ENCODE measurements around the gene PTGDR.

DNA sequence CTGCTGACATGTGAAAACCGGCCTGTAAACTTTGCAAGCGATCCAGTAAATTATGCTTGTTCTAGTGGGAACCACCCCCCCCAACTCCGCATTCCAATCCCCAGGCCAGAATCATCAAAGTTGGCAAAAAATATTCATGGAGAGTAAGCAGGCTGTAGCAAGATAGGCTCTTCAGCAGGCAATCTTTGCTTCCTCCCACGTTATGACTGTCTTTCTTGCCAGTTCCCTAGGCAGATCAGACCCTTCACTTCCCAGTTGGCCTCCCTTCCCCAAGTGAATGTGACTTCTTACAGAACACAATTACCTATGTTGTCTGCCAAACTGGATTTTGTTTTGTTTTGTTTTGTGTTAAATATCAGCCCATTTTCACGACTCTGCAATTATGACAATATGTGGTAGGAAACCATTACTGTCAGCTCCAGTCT, 45.4 kb downstream of the PTGDR start:
- TF ChIP-seq, protein P1, sequence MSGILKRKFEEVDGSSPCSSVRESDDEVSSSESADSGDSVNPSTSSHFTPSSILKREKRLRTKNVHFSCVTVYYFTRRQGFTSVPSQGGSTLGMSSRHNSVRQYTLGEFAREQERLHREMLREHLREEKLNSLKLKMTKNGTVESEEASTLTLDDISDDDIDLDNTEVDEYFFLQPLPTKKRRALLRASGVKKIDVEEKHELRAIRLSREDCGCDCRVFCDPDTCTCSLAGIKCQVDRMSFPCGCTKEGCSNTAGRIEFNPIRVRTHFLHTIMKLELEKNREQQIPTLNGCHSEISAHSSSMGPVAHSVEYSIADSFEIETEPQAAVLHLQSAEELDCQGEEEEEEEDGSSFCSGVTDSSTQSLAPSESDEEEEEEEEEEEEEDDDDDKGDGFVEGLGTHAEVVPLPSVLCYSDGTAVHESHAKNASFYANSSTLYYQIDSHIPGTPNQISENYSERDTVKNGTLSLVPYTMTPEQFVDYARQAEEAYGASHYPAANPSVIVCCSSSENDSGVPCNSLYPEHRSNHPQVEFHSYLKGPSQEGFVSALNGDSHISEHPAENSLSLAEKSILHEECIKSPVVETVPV (CRISPR knock-in tag; IDR thresholded peaks at IDR 0.05): no peak
- TF ChIP-seq, protein P2, sequence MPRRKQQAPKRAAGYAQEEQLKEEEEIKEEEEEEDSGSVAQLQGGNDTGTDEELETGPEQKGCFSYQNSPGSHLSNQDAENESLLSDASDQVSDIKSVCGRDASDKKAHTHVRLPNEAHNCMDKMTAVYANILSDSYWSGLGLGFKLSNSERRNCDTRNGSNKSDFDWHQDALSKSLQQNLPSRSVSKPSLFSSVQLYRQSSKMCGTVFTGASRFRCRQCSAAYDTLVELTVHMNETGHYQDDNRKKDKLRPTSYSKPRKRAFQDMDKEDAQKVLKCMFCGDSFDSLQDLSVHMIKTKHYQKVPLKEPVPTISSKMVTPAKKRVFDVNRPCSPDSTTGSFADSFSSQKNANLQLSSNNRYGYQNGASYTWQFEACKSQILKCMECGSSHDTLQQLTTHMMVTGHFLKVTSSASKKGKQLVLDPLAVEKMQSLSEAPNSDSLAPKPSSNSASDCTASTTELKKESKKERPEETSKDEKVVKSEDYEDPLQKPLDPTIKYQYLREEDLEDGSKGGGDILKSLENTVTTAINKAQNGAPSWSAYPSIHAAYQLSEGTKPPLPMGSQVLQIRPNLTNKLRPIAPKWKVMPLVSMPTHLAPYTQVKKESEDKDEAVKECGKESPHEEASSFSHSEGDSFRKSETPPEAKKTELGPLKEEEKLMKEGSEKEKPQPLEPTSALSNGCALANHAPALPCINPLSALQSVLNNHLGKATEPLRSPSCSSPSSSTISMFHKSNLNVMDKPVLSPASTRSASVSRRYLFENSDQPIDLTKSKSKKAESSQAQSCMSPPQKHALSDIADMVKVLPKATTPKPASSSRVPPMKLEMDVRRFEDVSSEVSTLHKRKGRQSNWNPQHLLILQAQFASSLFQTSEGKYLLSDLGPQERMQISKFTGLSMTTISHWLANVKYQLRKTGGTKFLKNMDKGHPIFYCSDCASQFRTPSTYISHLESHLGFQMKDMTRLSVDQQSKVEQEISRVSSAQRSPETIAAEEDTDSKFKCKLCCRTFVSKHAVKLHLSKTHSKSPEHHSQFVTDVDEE (CRISPR knock-in tag; IDR thresholded peaks at IDR 0.05): no peak
- no peak for TF ChIP-seq GLIS3 (CRISPR knock-in tag; IDR thresholded peaks at IDR 0.05)
- TF ChIP-seq ZFP30 (CRISPR knock-in tag; IDR thresholded peaks at IDR 0.05): no peak
- no peak for TF ChIP-seq ZNF565 (CRISPR knock-in tag; conservative IDR thresholded peaks at IDR 0.05; ENCODE audit: low read depth)
- TF ChIP-seq, protein P3, sequence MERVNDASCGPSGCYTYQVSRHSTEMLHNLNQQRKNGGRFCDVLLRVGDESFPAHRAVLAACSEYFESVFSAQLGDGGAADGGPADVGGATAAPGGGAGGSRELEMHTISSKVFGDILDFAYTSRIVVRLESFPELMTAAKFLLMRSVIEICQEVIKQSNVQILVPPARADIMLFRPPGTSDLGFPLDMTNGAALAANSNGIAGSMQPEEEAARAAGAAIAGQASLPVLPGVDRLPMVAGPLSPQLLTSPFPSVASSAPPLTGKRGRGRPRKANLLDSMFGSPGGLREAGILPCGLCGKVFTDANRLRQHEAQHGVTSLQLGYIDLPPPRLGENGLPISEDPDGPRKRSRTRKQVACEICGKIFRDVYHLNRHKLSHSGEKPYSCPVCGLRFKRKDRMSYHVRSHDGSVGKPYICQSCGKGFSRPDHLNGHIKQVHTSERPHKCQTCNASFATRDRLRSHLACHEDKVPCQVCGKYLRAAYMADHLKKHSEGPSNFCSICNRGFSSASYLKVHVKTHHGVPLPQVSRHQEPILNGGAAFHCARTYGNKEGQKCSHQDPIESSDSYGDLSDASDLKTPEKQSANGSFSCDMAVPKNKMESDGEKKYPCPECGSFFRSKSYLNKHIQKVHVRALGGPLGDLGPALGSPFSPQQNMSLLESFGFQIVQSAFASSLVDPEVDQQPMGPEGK (CRISPR knock-in tag; IDR thresholded peaks at IDR 0.05; ENCODE audit: borderline replicate concordance): no peak
- TF ChIP-seq OSR1 (CRISPR knock-in tag; IDR thresholded peaks at IDR 0.05): no peak
- TF ChIP-seq, protein P4, sequence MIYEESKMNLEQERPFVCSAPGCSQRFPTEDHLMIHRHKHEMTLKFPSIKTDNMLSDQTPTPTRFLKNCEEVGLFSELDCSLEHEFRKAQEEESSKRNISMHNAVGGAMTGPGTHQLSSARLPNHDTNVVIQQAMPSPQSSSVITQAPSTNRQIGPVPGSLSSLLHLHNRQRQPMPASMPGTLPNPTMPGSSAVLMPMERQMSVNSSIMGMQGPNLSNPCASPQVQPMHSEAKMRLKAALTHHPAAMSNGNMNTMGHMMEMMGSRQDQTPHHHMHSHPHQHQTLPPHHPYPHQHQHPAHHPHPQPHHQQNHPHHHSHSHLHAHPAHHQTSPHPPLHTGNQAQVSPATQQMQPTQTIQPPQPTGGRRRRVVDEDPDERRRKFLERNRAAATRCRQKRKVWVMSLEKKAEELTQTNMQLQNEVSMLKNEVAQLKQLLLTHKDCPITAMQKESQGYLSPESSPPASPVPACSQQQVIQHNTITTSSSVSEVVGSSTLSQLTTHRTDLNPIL (CRISPR knock-in tag; IDR thresholded peaks at IDR 0.05; ENCODE audit: low read depth): no peak
- no peak for TF ChIP-seq ZNF8 (CRISPR knock-in tag; IDR thresholded peaks at IDR 0.05)
